K562 (cell line): ENCODE results near the gene PSMB11. TPM values are rescaled to one million over a fixed set of nuclear protein-coding genes. Genes with fewer than 3 reads are reported as not detected.
A peak's percentile ranks its signal among the peaks of the same experiment; 100 is the strongest.

Source experiments
- ATAC-seq: fragments of 200-7000 bp; cut with Tn5 transposase; 3 replicates; pipeline ENCODE4 v1.9.1; 2020; ENCODE audit warnings: moderate library complexity
- BruUV-seq: library from RNA; stranded (reverse); fragments of 400-500 nt; replicated peaks from 2 replicates; lab custom pipeline; 2021; lab: Mats Ljungman, UMichigan
- CTCF ChIA-PET: fragments of 300-600 bp; formaldehyde crosslinking; extraction: SDS; loops from one replicate; lab custom pipeline; 2021; ENCODE audit warnings: low intra/inter-chr PET ratio; lab: Yijun Ruan, JAX
- POLR2A ChIA-PET: fragments of 300-600, 350-650 bp; sonication (Branson Sonifier 250); formaldehyde crosslinking; extraction: SDS; loops from one replicate; lab custom pipeline; 2021; ENCODE audit warnings: antibody characterized with exemption, inconsistent platforms; lab: Yijun Ruan, JAX
- DNase-seq, 4 experiments: peaks; one replicate each; pipeline versions ENCODE4 v3.0.0 to v3.0.0-alpha.2; 2011 to 2018; ENCODE audit warnings: low spot score in 3 of 4, mixed read lengths in 3 of 4; ENCODE audit errors: extremely low read depth in 1 of 4
- FAIRE-seq: peaks from 2 replicates; lab custom pipeline; 2011; peaks lifted over from hg19 to GRCh38; lab: Jason Lieb, UNC
- H2AFZ ChIP-seq: 2 replicates; pipeline ENCODE4 v1.6.0; 2011; ENCODE audit warnings: low read depth, low read length, control low read depth, inconsistent platforms
- H3K27ac ChIP-seq: fragments of 200-600 bp; 3 replicates; pipeline ENCODE4 v1.8.0; 2011; ENCODE audit warnings: low read depth, mild to moderate bottlenecking, control low read depth, inconsistent platforms, low read length, moderate library complexity, mixed read lengths; ENCODE audit errors: extremely low read depth
- H3K27me3 ChIP-seq, 2 experiments: fragments of 300-600 bp in 1 of 2; 2 replicates in 1 of 2; 3 replicates in 1 of 2; pipeline versions ENCODE4 v1.6.0 to v1.8.0; 2011; ENCODE audit warnings: inconsistent platforms in 2 of 2, low read length in 2 of 2, mild to moderate bottlenecking in 1 of 2, mixed read lengths in 1 of 2, moderate library complexity in 1 of 2; ENCODE audit not compliant: control insufficient read depth in 2 of 2, insufficient read depth in 2 of 2
- H3K36me3 ChIP-seq: fragments of 300-600 bp; 3 replicates; pipeline ENCODE4 v1.8.0; 2011; ENCODE audit warnings: mild to moderate bottlenecking, low read length, inconsistent platforms; ENCODE audit not compliant: control insufficient read depth, insufficient read depth
- H3K4me1 ChIP-seq, 2 experiments: fragments of 200-600 bp in 1 of 2; replicated peaks in 1 of 2; 2 replicates in 1 of 2; 3 replicates in 1 of 2; pipeline versions ENCODE4 v1.5.1 to v1.8.0; 2011; ENCODE audit warnings: inconsistent platforms in 2 of 2, low read length in 2 of 2, mild to moderate bottlenecking in 1 of 2, mixed read lengths in 1 of 2, moderate library complexity in 1 of 2; ENCODE audit not compliant: control insufficient read depth in 2 of 2, insufficient read depth in 2 of 2
- H3K4me2 ChIP-seq: 2 replicates; pipeline ENCODE4 v1.6.1; 2011; ENCODE audit warnings: low read length, control low read depth, inconsistent platforms, mixed read lengths; ENCODE audit not compliant: insufficient read depth
- H3K4me3 ChIP-seq: fragments of 200-600 bp; sonication (generic), shearing (Covaris generic); 2 replicates; pipeline ENCODE4 v1.5.1; 2016; ENCODE audit warnings: control low read depth, inconsistent platforms
- H3K79me2 ChIP-seq: fragments of 200-600 bp; 3 replicates; pipeline ENCODE4 v1.8.0; 2011; ENCODE audit warnings: low read length, inconsistent platforms; ENCODE audit not compliant: control insufficient read depth, insufficient read depth
- H3K9ac ChIP-seq, 2 experiments: 2 replicates each; pipeline versions ENCODE4 v1.6.0 to v1.6.1; 2011; ENCODE audit warnings: low read depth in 2 of 2, low read length in 2 of 2, control low read depth in 1 of 2, inconsistent platforms in 1 of 2, mild to moderate bottlenecking in 1 of 2, mixed read lengths in 1 of 2; ENCODE audit not compliant: insufficient read depth in 1 of 2
- H3K9me1 ChIP-seq: one replicate; pipeline ENCODE4 v1.6.0; 2011; ENCODE audit warnings: inconsistent platforms, mild to moderate bottlenecking, low read length, moderate library complexity; ENCODE audit not compliant: control insufficient read depth, insufficient read depth
- H3K9me3 ChIP-seq: replicated peaks from 2 replicates; pipeline ENCODE4 v1.5.1; 2011; ENCODE audit warnings: low read depth, low read length, inconsistent platforms; ENCODE audit not compliant: control insufficient read depth, insufficient read depth
- H4K20me1 ChIP-seq: replicated peaks from 2 replicates; pipeline ENCODE4 v1.6.1; 2011; ENCODE audit warnings: low read length, inconsistent platforms, mixed read lengths; ENCODE audit not compliant: control insufficient read depth, insufficient read depth
- CBFA2T3 ChIP-seq: fragments of 450-650 bp; IDR thresholded peaks from 2 replicates; pipeline ENCODE4 v1.6.1; 2017
- FOXA3 ChIP-seq, 2 experiments: fragments of 450-650 bp in 1 of 2; sonication (generic) in 1 of 2; formaldehyde crosslinking; IDR thresholded peaks in 1 of 2; conservative IDR thresholded peaks in 1 of 2; 2 replicates each; pipeline versions ENCODE4 v1.4.0 to v1.8.0; 2020 to 2022; ENCODE audit warnings: mild to moderate bottlenecking in 2 of 2, missing genetic modification reagents in 1 of 2
- TAL1 ChIP-seq: fragments of 450-650 bp; IDR thresholded peaks from 2 replicates; pipeline ENCODE4 v1.6.1; 2016; ENCODE audit warnings: mild to moderate bottlenecking
- ZBTB17 ChIP-seq: fragments of 450-650 bp; formaldehyde crosslinking; IDR thresholded peaks from 2 replicates; pipeline ENCODE4 v1.4.0; 2020; ENCODE audit warnings: mild to moderate bottlenecking
- ZFP91 ChIP-seq: sonication (generic); formaldehyde crosslinking; IDR thresholded peaks from 2 replicates; pipeline ENCODE4 v1.8.0; 2022; ENCODE audit warnings: mild to moderate bottlenecking, missing genetic modification reagents
- ZNF79 ChIP-seq: fragments of 250-450 bp; sonication (Bioruptor Pico); IDR thresholded peaks from 2 replicates; pipeline ENCODE4 v1.4.0; 2020; ENCODE audit warnings: low read depth, mild to moderate bottlenecking, moderate library complexity
- WGBS: fragments of 100-300 bp; shearing (Covaris generic); methylation state at CpG from one replicate; pipeline ENCODE4 v1.1.6; 2016; ENCODE audit warnings: low coverage, mixed read lengths; ENCODE audit not compliant: insufficient coverage; ENCODE audit errors: missing lambda C conversion rate; 5-methylcytosine and 5-hydroxymethylcytosine counted together
- in situ Hi-C: fragments of 300-500 bp; cut with MboI; formaldehyde crosslinking; loops from 4 replicates; pipeline ENCODE4 v1.15.0; 2018; ENCODE audit warnings: inconsistent platforms, mixed read lengths
- intact Hi-C: fragments of 100-400 bp; cut with micrococcal nuclease; formaldehyde crosslinking; loops from 2 replicates; pipeline ENCODE4 v1.14.2; 2022
- polyA plus RNA-seq, 8 experiments: library from polyadenylated mRNA; depleted of rRNA in 4 of 8; stranded (reverse) in 5 of 8; unstranded in 3 of 8; fragments of >200 nt; fragmentation: Nextera tagmentation in 2 of 8; fragmentation: Illumina TruSeq in 1 of 8; extraction: Ambion mirVana in 2 of 8; extraction: Trizol in 1 of 8; gene quantifications; 2 replicates each; pipeline versions ENCODE4 v1.2.1 to v1.2.3, GENCODE V29; 2011 to 2014; ENCODE audit warnings: inconsistent platforms in 1 of 8, missing spikeins in 1 of 8
- total RNA-seq, 7 experiments: library from RNA; depleted of rRNA in 6 of 7; stranded (reverse); fragments of >200 nt in 6 of 7; fragmentation: Illumina TruSeq in 2 of 7; extraction: Trizol in 2 of 7; gene quantifications; 2 replicates each; pipeline versions ENCODE4 v1.2.1 to v1.2.3, GENCODE V29; 2011 to 2021; ENCODE audit warnings: low replicate concordance in 1 of 7
- TF ChIP-seq, protein P1 (sequence below): fragments of 250-450 bp; sonication (Bioruptor Pico); IDR thresholded peaks from 2 replicates; pipeline ENCODE4 v1.5.0; 2020; ENCODE audit warnings: mild to moderate bottlenecking
- TF ChIP-seq, protein P2 (sequence below): fragments of 450-650 bp; IDR thresholded peaks from 2 replicates; pipeline ENCODE4 v1.6.1; 2016; ENCODE audit warnings: mild to moderate bottlenecking, moderate library complexity

The PSMB11 gene
- total and polyA plus RNA-seq, 9 of the 15 experiments (the other 6 are each of a cell fraction or from before 2014, with no cell fraction given), result not detected

- peak overlapping the region; percentile 97 for H3K27ac ChIP-seq
- ATAC-seq (no peak), DNase-seq (peak in 1 of 4 experiments; percentile 55), FAIRE-seq (no peak)
- peak overlapping the region; percentile 43 for H3K4me3 ChIP-seq
- H3K79me2 ChIP-seq, result peaks cover 43% of the 10 kb centered on the region
- peak overlapping the region; percentile 92 to 99; a peak in 3 of 4 replicates for H3K9ac ChIP-seq
- in situ Hi-C loops, result no loop called here
- intact Hi-C loops, result no loop called here
- H3K27me3 ChIP-seq, result no peaks in the 10 kb centered on the region
- POLR2A ChIA-PET, result interaction anchor here (0.6 to 4.0 kb wide), 25 partner anchors 10 to 430 kb away, joined by 3 to 81 read pairs (median 6); partner anchors contain the start of genes ACIN1, C14orf119, CDH24 and PRMT5
- CTCF ChIA-PET, result interaction anchor here (1.5 kb wide), 1 partner anchor 50 kb away, joined by 3 read pairs; no protein-coding TSS in a partner anchor
- BruUV-seq, result no TSS peak
- no peaks in the 10 kb centered on the region for H4K20me1 ChIP-seq
- peaks cover 18 to 29% of the 10 kb centered on the region in 2 experiments for H3K4me1 ChIP-seq
- H3K9me1 ChIP-seq, result no peaks in the 10 kb centered on the region
- WGBS, result 6% methylated on average over 5 of the region's 5 CpGs
- no peaks in the 10 kb centered on the region for H3K9me3 ChIP-seq
- H3K4me2 ChIP-seq, result peak overlapping the region; percentile 84
- H3K36me3 ChIP-seq, result no peaks in the 10 kb centered on the region
- H2AFZ ChIP-seq, result peak overlapping the region; percentile 82
- TF ChIP-seq CBFA2T3 (peak; percentile 69), FOXA3 (CRISPR knock-in tag; conservative IDR thresholded peaks at IDR 0.05 in 1 of 2, IDR thresholded peaks at IDR 0.05 in 1 of 2) (peak; percentile 97 to 99), ZNF79 (CRISPR knock-in tag) (no peak), ZBTB17 (CRISPR knock-in tag) (no peak), TAL1 (peak; percentile 42), ZFP91 (CRISPR knock-in tag) (no peak)
- TF ChIP-seq, protein P1, sequence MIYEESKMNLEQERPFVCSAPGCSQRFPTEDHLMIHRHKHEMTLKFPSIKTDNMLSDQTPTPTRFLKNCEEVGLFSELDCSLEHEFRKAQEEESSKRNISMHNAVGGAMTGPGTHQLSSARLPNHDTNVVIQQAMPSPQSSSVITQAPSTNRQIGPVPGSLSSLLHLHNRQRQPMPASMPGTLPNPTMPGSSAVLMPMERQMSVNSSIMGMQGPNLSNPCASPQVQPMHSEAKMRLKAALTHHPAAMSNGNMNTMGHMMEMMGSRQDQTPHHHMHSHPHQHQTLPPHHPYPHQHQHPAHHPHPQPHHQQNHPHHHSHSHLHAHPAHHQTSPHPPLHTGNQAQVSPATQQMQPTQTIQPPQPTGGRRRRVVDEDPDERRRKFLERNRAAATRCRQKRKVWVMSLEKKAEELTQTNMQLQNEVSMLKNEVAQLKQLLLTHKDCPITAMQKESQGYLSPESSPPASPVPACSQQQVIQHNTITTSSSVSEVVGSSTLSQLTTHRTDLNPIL (CRISPR knock-in tag), result no peak
- TF ChIP-seq, protein P2, sequence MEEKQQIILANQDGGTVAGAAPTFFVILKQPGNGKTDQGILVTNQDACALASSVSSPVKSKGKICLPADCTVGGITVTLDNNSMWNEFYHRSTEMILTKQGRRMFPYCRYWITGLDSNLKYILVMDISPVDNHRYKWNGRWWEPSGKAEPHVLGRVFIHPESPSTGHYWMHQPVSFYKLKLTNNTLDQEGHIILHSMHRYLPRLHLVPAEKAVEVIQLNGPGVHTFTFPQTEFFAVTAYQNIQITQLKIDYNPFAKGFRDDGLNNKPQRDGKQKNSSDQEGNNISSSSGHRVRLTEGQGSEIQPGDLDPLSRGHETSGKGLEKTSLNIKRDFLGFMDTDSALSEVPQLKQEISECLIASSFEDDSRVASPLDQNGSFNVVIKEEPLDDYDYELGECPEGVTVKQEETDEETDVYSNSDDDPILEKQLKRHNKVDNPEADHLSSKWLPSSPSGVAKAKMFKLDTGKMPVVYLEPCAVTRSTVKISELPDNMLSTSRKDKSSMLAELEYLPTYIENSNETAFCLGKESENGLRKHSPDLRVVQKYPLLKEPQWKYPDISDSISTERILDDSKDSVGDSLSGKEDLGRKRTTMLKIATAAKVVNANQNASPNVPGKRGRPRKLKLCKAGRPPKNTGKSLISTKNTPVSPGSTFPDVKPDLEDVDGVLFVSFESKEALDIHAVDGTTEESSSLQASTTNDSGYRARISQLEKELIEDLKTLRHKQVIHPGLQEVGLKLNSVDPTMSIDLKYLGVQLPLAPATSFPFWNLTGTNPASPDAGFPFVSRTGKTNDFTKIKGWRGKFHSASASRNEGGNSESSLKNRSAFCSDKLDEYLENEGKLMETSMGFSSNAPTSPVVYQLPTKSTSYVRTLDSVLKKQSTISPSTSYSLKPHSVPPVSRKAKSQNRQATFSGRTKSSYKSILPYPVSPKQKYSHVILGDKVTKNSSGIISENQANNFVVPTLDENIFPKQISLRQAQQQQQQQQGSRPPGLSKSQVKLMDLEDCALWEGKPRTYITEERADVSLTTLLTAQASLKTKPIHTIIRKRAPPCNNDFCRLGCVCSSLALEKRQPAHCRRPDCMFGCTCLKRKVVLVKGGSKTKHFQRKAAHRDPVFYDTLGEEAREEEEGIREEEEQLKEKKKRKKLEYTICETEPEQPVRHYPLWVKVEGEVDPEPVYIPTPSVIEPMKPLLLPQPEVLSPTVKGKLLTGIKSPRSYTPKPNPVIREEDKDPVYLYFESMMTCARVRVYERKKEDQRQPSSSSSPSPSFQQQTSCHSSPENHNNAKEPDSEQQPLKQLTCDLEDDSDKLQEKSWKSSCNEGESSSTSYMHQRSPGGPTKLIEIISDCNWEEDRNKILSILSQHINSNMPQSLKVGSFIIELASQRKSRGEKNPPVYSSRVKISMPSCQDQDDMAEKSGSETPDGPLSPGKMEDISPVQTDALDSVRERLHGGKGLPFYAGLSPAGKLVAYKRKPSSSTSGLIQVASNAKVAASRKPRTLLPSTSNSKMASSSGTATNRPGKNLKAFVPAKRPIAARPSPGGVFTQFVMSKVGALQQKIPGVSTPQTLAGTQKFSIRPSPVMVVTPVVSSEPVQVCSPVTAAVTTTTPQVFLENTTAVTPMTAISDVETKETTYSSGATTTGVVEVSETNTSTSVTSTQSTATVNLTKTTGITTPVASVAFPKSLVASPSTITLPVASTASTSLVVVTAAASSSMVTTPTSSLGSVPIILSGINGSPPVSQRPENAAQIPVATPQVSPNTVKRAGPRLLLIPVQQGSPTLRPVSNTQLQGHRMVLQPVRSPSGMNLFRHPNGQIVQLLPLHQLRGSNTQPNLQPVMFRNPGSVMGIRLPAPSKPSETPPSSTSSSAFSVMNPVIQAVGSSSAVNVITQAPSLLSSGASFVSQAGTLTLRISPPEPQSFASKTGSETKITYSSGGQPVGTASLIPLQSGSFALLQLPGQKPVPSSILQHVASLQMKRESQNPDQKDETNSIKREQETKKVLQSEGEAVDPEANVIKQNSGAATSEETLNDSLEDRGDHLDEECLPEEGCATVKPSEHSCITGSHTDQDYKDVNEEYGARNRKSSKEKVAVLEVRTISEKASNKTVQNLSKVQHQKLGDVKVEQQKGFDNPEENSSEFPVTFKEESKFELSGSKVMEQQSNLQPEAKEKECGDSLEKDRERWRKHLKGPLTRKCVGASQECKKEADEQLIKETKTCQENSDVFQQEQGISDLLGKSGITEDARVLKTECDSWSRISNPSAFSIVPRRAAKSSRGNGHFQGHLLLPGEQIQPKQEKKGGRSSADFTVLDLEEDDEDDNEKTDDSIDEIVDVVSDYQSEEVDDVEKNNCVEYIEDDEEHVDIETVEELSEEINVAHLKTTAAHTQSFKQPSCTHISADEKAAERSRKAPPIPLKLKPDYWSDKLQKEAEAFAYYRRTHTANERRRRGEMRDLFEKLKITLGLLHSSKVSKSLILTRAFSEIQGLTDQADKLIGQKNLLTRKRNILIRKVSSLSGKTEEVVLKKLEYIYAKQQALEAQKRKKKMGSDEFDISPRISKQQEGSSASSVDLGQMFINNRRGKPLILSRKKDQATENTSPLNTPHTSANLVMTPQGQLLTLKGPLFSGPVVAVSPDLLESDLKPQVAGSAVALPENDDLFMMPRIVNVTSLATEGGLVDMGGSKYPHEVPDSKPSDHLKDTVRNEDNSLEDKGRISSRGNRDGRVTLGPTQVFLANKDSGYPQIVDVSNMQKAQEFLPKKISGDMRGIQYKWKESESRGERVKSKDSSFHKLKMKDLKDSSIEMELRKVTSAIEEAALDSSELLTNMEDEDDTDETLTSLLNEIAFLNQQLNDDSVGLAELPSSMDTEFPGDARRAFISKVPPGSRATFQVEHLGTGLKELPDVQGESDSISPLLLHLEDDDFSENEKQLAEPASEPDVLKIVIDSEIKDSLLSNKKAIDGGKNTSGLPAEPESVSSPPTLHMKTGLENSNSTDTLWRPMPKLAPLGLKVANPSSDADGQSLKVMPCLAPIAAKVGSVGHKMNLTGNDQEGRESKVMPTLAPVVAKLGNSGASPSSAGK, result no peak
These were observed 35.9 kb upstream of the PSMB11 start for GRCh38 chr14:23006188-23006534.
